H1 (cell line): ENCODE results near the gene RNF144A. TPM values are rescaled to one million over a fixed set of nuclear protein-coding genes. Genes with fewer than 3 reads are reported as not detected.

Source experiments
- CTCF ChIA-PET: fragments of 300-600 bp; sonication (Branson Sonifier 250); formaldehyde crosslinking; loops from one replicate; lab custom pipeline; 2021; ENCODE audit not compliant: partially characterized antibody; lab: Charles Lee
- POLR2A ChIA-PET: fragments of 300-600 bp; sonication (Branson Sonifier 250); formaldehyde crosslinking; loops from one replicate; lab custom pipeline; 2021; ENCODE audit warnings: inconsistent platforms; ENCODE audit not compliant: partially characterized antibody; lab: Charles Lee
- DNase-seq, 2 experiments: peaks; one replicate each; pipeline versions ENCODE4 v3.0.0 to v3.0.0-alpha.2; 2010 to 2022; ENCODE audit warnings: low spot score in 2 of 2, low read depth in 1 of 2, mixed read lengths in 1 of 2
- FAIRE-seq: peaks from 2 replicates; lab custom pipeline; 2011; peaks lifted over from hg19 to GRCh38; lab: Jason Lieb, UNC
- H2AFZ ChIP-seq: 2 replicates; pipeline ENCODE4 v1.8.1; 2012; ENCODE audit warnings: low read length, inconsistent platforms
- H2AK5ac ChIP-seq: 2 replicates; pipeline ENCODE4 v1.6.1; 2013; ENCODE audit warnings: low read depth, low read length
- H2BK120ac ChIP-seq: replicated peaks from 2 replicates; pipeline ENCODE3; 2013; ENCODE audit warnings: low read depth, low read length, inconsistent platforms
- H2BK12ac ChIP-seq: 2 replicates; pipeline ENCODE4 v1.6.1; 2013; ENCODE audit warnings: low read depth, low read length
- H2BK15ac ChIP-seq: 2 replicates; pipeline ENCODE4 v1.6.1; 2013; ENCODE audit warnings: low read length
- H2BK20ac ChIP-seq: 2 replicates; pipeline ENCODE4 v1.6.1; 2013; ENCODE audit warnings: low read length
- H2BK5ac ChIP-seq: 2 replicates; pipeline ENCODE4 v1.6.1; 2013; ENCODE audit warnings: low read depth, low read length
- H3K14ac ChIP-seq: 2 replicates; pipeline ENCODE4 v1.6.1; 2013; ENCODE audit warnings: inconsistent platforms; ENCODE audit not compliant: insufficient read length
- H3K18ac ChIP-seq: 2 replicates; pipeline ENCODE4 v1.6.1; 2013; ENCODE audit warnings: low read length; ENCODE audit errors: extremely low read depth
- H3K23ac ChIP-seq: 2 replicates; pipeline ENCODE4 v1.6.1; 2013; ENCODE audit warnings: inconsistent platforms; ENCODE audit not compliant: insufficient read length
- H3K23me2 ChIP-seq: 2 replicates; pipeline ENCODE4 v1.6.1; 2013; ENCODE audit warnings: low read depth, low read length
- H3K27ac ChIP-seq: 2 replicates; pipeline ENCODE4 v1.6.1; 2011; ENCODE audit warnings: low read depth, low read length, inconsistent platforms
- H3K27me3 ChIP-seq, 4 experiments: replicated peaks in 1 of 4; 1 replicate in 1 of 4; 2 replicates in 3 of 4; pipeline versions ENCODE4 v1.6.1 to v1.8.1; 2011 to 2013; ENCODE audit warnings: low read length in 3 of 4, mild to moderate bottlenecking in 3 of 4, inconsistent platforms in 2 of 4, mixed read lengths in 2 of 4, moderate library complexity in 1 of 4; ENCODE audit not compliant: control insufficient read depth in 3 of 4, insufficient read depth in 3 of 4; ENCODE audit errors: extremely low read depth in 1 of 4
- H3K36me3 ChIP-seq, 4 experiments: 2 replicates each; pipeline versions ENCODE4 v1.6.1 to v1.8.1; 2011 to 2013; ENCODE audit warnings: mild to moderate bottlenecking in 4 of 4, low read length in 3 of 4, moderate library complexity in 2 of 4, control low read depth in 1 of 4, inconsistent platforms in 1 of 4; ENCODE audit not compliant: insufficient read depth in 4 of 4, control insufficient read depth in 2 of 4
- H3K4ac ChIP-seq: replicated peaks from 2 replicates; pipeline ENCODE3; 2013; ENCODE audit warnings: low read length, low read depth, mixed read lengths, inconsistent platforms; ENCODE audit not compliant: insufficient read length
- H3K4me1 ChIP-seq, 4 experiments: replicated peaks in 1 of 4; 1 replicate in 1 of 4; 2 replicates in 3 of 4; pipeline versions ENCODE4 v1.6.1 to v1.8.1; 2011 to 2013; ENCODE audit warnings: low read length in 3 of 4, inconsistent platforms in 2 of 4, mixed read lengths in 1 of 4; ENCODE audit not compliant: insufficient read depth in 4 of 4, control insufficient read depth in 3 of 4
- H3K4me2 ChIP-seq, 2 experiments: 2 replicates each; pipeline versions ENCODE4 v1.6.1 to v1.8.1; 2011 to 2013; ENCODE audit warnings: low read depth in 2 of 2, low read length in 2 of 2, control low read depth in 1 of 2, inconsistent platforms in 1 of 2, mild to moderate bottlenecking in 1 of 2; ENCODE audit not compliant: insufficient read depth in 1 of 2
- H3K4me3 ChIP-seq, 4 experiments: fragments of 200-600, 300-600 bp in 1 of 4; sonication (generic), shearing (Covaris generic), sonication (Bioruptor Twin) in 1 of 4; 2 replicates each; pipeline versions ENCODE4 v1.5.1 to v1.8.1; 2011 to 2016; ENCODE audit warnings: low read length in 4 of 4, low read depth in 3 of 4, control low read depth in 2 of 4, inconsistent platforms in 2 of 4, mild to moderate bottlenecking in 2 of 4, mixed read lengths in 1 of 4, moderate library complexity in 1 of 4; ENCODE audit not compliant: insufficient read depth in 2 of 4; ENCODE audit errors: extremely low read depth in 1 of 4
- H3K56ac ChIP-seq: replicated peaks from 2 replicates; pipeline ENCODE3; 2013; ENCODE audit warnings: low read depth, mild to moderate bottlenecking, mixed read lengths, low read length, inconsistent platforms; ENCODE audit not compliant: insufficient read length
- H3K79me1 ChIP-seq: 2 replicates; pipeline ENCODE4 v1.6.1; 2013; ENCODE audit warnings: low read depth, low read length, control low read depth
- H3K79me2 ChIP-seq, 2 experiments: 2 replicates each; pipeline versions ENCODE4 v1.6.1 to v1.8.1; 2012 to 2013; ENCODE audit warnings: low read length in 2 of 2, mild to moderate bottlenecking in 2 of 2, inconsistent platforms in 1 of 2; ENCODE audit not compliant: insufficient read depth in 2 of 2, control insufficient read depth in 1 of 2
- H3K9ac ChIP-seq, 4 experiments: replicated peaks in 1 of 4; 1 replicate in 1 of 4; 2 replicates in 3 of 4; pipeline versions ENCODE4 v1.6.1 to v1.8.1; 2011 to 2013; ENCODE audit warnings: low read depth in 3 of 4, low read length in 3 of 4, control low read depth in 2 of 4, mild to moderate bottlenecking in 2 of 4, moderate library complexity in 2 of 4, inconsistent platforms in 1 of 4; ENCODE audit errors: extremely low read depth in 1 of 4
- H3K9me3 ChIP-seq, 2 experiments: 2 replicates each; pipeline versions ENCODE4 v1.6.1 to v1.8.1; 2012 to 2013; ENCODE audit warnings: mild to moderate bottlenecking in 2 of 2, moderate library complexity in 2 of 2, control low read depth in 1 of 2, inconsistent platforms in 1 of 2, low read depth in 1 of 2, low read length in 1 of 2, mixed read lengths in 1 of 2; ENCODE audit not compliant: insufficient read depth in 2 of 2
- H4K20me1 ChIP-seq, 2 experiments: replicated peaks in 1 of 2; 2 replicates each; pipeline versions ENCODE3 to v1.8.1; 2011 to 2013; ENCODE audit warnings: inconsistent platforms in 2 of 2, low read length in 2 of 2, mild to moderate bottlenecking in 1 of 2; ENCODE audit not compliant: insufficient read depth in 2 of 2, control insufficient read depth in 1 of 2
- H4K5ac ChIP-seq: 2 replicates; pipeline ENCODE4 v1.6.1; 2013; ENCODE audit warnings: low read length, low read depth, mixed read lengths, inconsistent platforms; ENCODE audit not compliant: insufficient read length
- H4K8ac ChIP-seq: 2 replicates; pipeline ENCODE4 v1.8.0; 2013; ENCODE audit warnings: mild to moderate bottlenecking, moderate library complexity, low read length, inconsistent platforms; ENCODE audit not compliant: insufficient read depth; ENCODE audit errors: extremely low read depth
- H4K91ac ChIP-seq: replicated peaks from 2 replicates; pipeline ENCODE3; 2013; ENCODE audit warnings: low read length, mixed read lengths, inconsistent platforms; ENCODE audit not compliant: insufficient read length
- BCL11A ChIP-seq, 2 experiments: IDR thresholded peaks; one replicate each; pipeline ENCODE4 v1.6.1; 2011; ENCODE audit warnings: low read depth in 2 of 2, low read length in 2 of 2, mild to moderate bottlenecking in 2 of 2
- CBX8 ChIP-seq: fragments of 300-800, 300-1000 bp; sonication (generic); IDR thresholded peaks from 2 replicates; pipeline ENCODE4 v1.7.1; 2016; ENCODE audit warnings: low read depth, low read length, borderline replicate concordance
- CHD1 ChIP-seq: IDR thresholded peaks from 2 replicates; pipeline ENCODE4 v1.6.1; 2012; ENCODE audit warnings: low read depth, low read length, improper control_type of control experiment
- EP300 ChIP-seq, 2 experiments: IDR thresholded peaks; 1 replicate in 1 of 2; 2 replicates in 1 of 2; pipeline ENCODE4 v1.6.1; 2011 to 2012; ENCODE audit warnings: low read depth in 2 of 2, low read length in 2 of 2, mild to moderate bottlenecking in 2 of 2, borderline replicate concordance in 1 of 2, inconsistent platforms in 1 of 2, moderate library complexity in 1 of 2
- KDM1A ChIP-seq: fragments of 200-600, 300-600 bp; sonication (generic); IDR thresholded peaks from 2 replicates; pipeline ENCODE4 v1.7.1; 2016; ENCODE audit warnings: mild to moderate bottlenecking, low read length, borderline replicate concordance
- MAX ChIP-seq: IDR thresholded peaks from 2 replicates; pipeline ENCODE4 v1.6.1; 2012; ENCODE audit warnings: inconsistent platforms
- NRF1 ChIP-seq: IDR thresholded peaks from 2 replicates; pipeline ENCODE4 v1.6.1; 2011; ENCODE audit warnings: mild to moderate bottlenecking, low read depth, low read length, improper control_type of control experiment
- RAD21 ChIP-seq, 2 experiments: IDR thresholded peaks in 1 of 2; conservative IDR thresholded peaks in 1 of 2; 2 replicates each; pipeline ENCODE4 v1.6.1; 2011; ENCODE audit warnings: low read depth in 2 of 2, low read length in 2 of 2, improper control_type of control experiment in 1 of 2, inconsistent platforms in 1 of 2, mild to moderate bottlenecking in 1 of 2, moderate library complexity in 1 of 2
- RBBP5 ChIP-seq: IDR thresholded peaks from 2 replicates; pipeline ENCODE4 v1.7.1; 2012; ENCODE audit warnings: low read depth, mild to moderate bottlenecking, inconsistent platforms, low read length, moderate library complexity, borderline replicate concordance
- SP4 ChIP-seq: IDR thresholded peaks from 2 replicates; pipeline ENCODE4 v1.6.1; 2012; ENCODE audit warnings: low read length, inconsistent platforms
- SRF ChIP-seq: IDR thresholded peaks from 2 replicates; pipeline ENCODE4 v1.6.1; 2011; ENCODE audit warnings: mild to moderate bottlenecking, low read depth, low read length, moderate library complexity
- TEAD4 ChIP-seq: IDR thresholded peaks from 2 replicates; pipeline ENCODE4 v1.6.1; 2012; ENCODE audit warnings: low read depth, low read length, inconsistent platforms, mixed read lengths
- ZNF274 ChIP-seq: IDR thresholded peaks from 2 replicates; pipeline ENCODE4 v1.7.0; 2012; ENCODE audit warnings: low read length, borderline replicate concordance; ENCODE audit errors: extremely low read depth
- WGBS, 2 experiments: shearing (Covaris generic) in 1 of 2; methylation state at CpG; one replicate each; pipeline versions ENCODE4 v1.1.6 to v1.1.7; 2013 to 2015; ENCODE audit warnings: low lambda C conversion rate in 2 of 2, mixed read lengths in 2 of 2, inconsistent platforms in 1 of 2, low coverage in 1 of 2, missing lambda C conversion rate in 1 of 2; ENCODE audit not compliant: insufficient replicate concordance in 2 of 2, insufficient coverage in 1 of 2, insufficient read length in 1 of 2; ENCODE audit errors: extremely low coverage in 1 of 2, missing lambda C conversion rate in 1 of 2; 5-methylcytosine and 5-hydroxymethylcytosine counted together
- polyA plus RNA-seq, 7 experiments: library from polyadenylated mRNA; depleted of rRNA in 3 of 7; stranded (reverse) in 5 of 7; unstranded in 2 of 7; fragments of >200 nt in 5 of 7; fragments of 200-250 nt in 2 of 7; gene quantifications; 1 replicate in 5 of 7; 2 replicates in 1 of 7; 4 replicates in 1 of 7; pipeline versions ENCODE4 v1.2.1 to v1.2.3, GENCODE V29; 2011 to 2013; ENCODE audit warnings: missing spikeins in 2 of 7, mixed read lengths in 2 of 7
- total RNA-seq: library from RNA; stranded (reverse); fragmentation: NEBNext Ultra II Directional; extraction: Animal tissue kit (Norgen Biotek cat#: 25700); gene quantifications from 2 replicates; pipeline ENCODE4 v1.2.1, GENCODE V29; 2021

Gene RNF144A
- total and polyA plus RNA-seq, 2 of the 8 experiments (the other 6 are each of a cell fraction or from before 2014, with no cell fraction given) = 14.0 to 15.0 TPM

DNA sequence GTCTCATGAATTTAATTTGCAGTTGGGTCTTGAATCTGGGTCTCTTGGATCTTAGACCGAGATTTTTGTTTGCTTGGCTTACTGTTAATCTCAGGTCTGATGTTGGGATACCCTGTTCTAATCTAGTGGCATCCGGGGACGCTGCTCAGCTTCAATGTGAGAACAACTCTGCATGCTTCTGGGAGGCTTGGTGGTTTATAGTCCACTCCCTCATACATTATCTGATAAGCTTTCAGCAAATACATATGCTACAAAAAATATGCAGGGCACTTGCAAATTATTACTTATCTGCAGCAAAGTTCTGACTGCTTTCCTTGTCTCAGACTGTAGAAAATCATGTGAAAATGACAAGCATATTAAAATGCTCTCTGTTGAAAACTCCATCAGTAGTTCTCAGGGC, 39.4 kb downstream of the RNF144A start:
- Histone ChIP-seq H4K5ac (no peak overlapping the region), H3K36me3 (no peaks in the 10 kb centered on the region)

More for the DNA sequence above, 39.4 kb downstream of the RNF144A start:
- H3K9me3 ChIP-seq = no peaks in the 10 kb centered on the region
- no peaks in the 10 kb centered on the region for H3K27me3 ChIP-seq
- H4K91ac ChIP-seq = no peak overlapping the region
- H2AK5ac ChIP-seq = no peak overlapping the region
- H3K79me1 ChIP-seq = no peaks in the 10 kb centered on the region; the same call in none of the 2 replicates
- H3K4me1 ChIP-seq = no peaks in the 10 kb centered on the region; a peak in 1 of 7 replicates
- H2AFZ ChIP-seq = no peak overlapping the region
- no peak overlapping the region for H3K4me3 ChIP-seq
- no peak overlapping the region for H2BK5ac ChIP-seq
- POLR2A ChIA-PET = interaction anchor here (0.7 kb wide), 1 partner anchor 14 kb away, joined by 3 read pairs; no protein-coding TSS in a partner anchor
- H2BK120ac ChIP-seq = no peak overlapping the region
- H3K23ac ChIP-seq = no peak overlapping the region
- FAIRE-seq (no peak), DNase-seq (no peak)
- no peak overlapping the region for H2BK15ac ChIP-seq
- H4K8ac ChIP-seq = no peak overlapping the region
- H2BK20ac ChIP-seq = no peak overlapping the region
- H3K4me2 ChIP-seq = no peak overlapping the region
- H3K23me2 ChIP-seq = no peaks in the 10 kb centered on the region
- no peaks in the 10 kb centered on the region for H3K79me2 ChIP-seq
- no peak overlapping the region for H3K14ac ChIP-seq
- no peak overlapping the region for H3K18ac ChIP-seq
- H2BK12ac ChIP-seq = no peak overlapping the region
- H3K27ac ChIP-seq = no peak overlapping the region
- WGBS, 2 experiments = 91% methylated on average over 3 of the region's 3 CpGs; no CpG with 5 or more reads in 1 of the 2 experiments
- no peak overlapping the region for H3K9ac ChIP-seq
- CTCF ChIA-PET = interaction anchor here (0.9 to 2.6 kb wide), 4 partner anchors 10 to 88 kb away, joined by 4 to 12 read pairs (median 6); no protein-coding TSS in a partner anchor
- H4K20me1 ChIP-seq = no peaks in the 10 kb centered on the region
- H3K56ac ChIP-seq = no peak overlapping the region
- no peak for TF ChIP-seq NRF1
- TF ChIP-seq CHD1 = no peak
- TF ChIP-seq RBBP5 = no peak
- no peak for TF ChIP-seq CBX8
- no peak for TF ChIP-seq EP300 (IDR thresholded peaks at IDR 0.05; ENCODE audit: borderline replicate concordance in 1 of 2, low read depth in 2 of 2, low read length in 2 of 2)
- no peak for TF ChIP-seq KDM1A
- TF ChIP-seq BCL11A (IDR thresholded peaks at IDR 0.05; ENCODE audit: low read depth in 2 of 2, low read length in 2 of 2) = no peak
- no peak for TF ChIP-seq ZNF274
- TF ChIP-seq SRF = no peak
- no peak for TF ChIP-seq RAD21 (IDR thresholded peaks at IDR 0.05 in 1 of 2, conservative IDR thresholded peaks at IDR 0.05 in 1 of 2; ENCODE audit: low read depth in 2 of 2, low read length in 2 of 2)
- no peak for TF ChIP-seq MAX
- TF ChIP-seq TEAD4 = no peak
- TF ChIP-seq SP4 = no peak
- H3K4ac ChIP-seq = no peak overlapping the region
